ENCODE data around the gene PRDM1.
A peak's percentile ranks its signal among the peaks of the same experiment; 100 is the strongest.

PRDM1 gene

GRCh38 chr6:106085984-106086813 lies at the start of gene PRDM1:
Gene PRDM1, plus strand, starts transcription at chr6:106086336. Its CDS starts 218 bp downstream, at chr6:106086554.
- DNase-seq (ENCODE audit: low read depth, low spot score), result peak; percentile 87

DNA sequence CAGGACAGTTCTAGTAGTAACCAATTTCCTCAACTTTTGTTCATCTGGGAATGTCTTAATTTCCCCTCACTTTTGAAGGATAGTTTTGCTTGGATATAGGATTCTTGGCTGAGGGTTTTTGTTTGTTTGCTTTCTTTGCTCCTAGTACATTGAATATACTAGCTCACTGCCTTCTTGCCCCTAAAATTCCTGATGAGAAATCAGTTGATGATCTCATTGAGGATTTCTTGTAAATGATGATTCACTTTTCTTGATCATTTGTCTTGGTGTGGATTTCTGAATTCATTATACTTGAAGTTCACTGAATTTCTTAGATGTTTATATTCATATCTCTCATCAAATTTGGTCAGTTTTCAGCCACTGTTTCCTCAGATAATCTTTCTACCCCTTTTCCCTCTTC lies 49.1 kb upstream of the PRDM1 start:
- DNase-seq (ENCODE audit: low read depth, low spot score), result no peak

DNA sequence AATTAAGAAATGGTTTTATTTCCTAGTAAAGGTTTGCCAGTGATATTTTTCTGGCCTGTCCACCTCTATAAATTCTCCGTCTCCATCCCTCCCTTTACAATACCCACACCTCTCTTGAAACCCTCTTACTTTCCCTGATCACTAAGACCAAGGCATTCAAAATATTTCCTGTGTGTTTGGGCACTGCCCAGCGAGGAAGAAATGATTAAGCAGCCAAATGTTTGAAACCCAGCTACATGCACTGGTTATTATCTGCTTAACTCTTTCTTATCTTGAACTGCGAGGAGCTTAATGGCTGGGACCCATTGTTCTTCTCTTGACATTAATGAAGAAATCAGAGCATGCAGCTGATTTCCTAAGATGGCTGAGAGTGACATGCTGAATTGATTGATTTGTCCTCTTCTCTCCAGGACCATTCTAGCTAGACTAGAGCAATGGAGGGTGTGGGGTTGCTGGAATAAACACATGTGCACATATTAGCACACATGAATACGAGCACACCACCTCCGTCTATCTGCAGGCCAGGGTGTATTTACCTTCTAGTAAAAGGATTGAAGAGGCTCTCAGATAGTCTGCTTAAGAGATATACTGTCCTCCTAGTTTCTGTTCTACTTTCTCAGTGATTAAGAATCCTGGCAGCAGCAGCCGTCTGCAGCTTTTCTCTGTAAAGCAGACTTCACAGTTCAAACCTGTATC lies 46.1 kb upstream of the PRDM1 start:
- DNase-seq (ENCODE audit: low read depth, low spot score), result no peak

DNA sequence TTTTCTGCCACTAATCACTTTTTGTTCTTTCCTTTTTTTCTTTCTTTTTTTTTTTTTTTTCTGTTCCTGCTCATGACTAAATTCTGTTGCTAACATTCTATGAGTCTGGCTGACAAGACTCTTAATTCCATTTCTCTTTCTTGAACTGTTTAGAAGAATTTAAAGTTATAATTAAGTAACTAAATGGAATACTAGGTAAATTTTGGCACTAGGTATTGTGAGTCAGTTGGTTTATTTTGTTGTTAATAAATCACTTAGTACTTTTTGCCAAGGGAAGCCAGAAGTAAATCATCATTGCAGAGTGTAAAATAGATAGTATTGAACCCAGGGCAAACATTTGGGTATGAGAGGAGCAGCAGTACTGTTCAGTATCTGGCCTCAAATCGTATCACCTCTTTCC lies 42.0 kb upstream of the PRDM1 start:
- no peak for DNase-seq (ENCODE audit: low read depth, low spot score)

- no peak for DNase-seq (ENCODE audit: low read depth, low spot score)
Measured at GRCh38 chr6:106045077-106045476, 41.1 kb upstream of the PRDM1 start.

DNA sequence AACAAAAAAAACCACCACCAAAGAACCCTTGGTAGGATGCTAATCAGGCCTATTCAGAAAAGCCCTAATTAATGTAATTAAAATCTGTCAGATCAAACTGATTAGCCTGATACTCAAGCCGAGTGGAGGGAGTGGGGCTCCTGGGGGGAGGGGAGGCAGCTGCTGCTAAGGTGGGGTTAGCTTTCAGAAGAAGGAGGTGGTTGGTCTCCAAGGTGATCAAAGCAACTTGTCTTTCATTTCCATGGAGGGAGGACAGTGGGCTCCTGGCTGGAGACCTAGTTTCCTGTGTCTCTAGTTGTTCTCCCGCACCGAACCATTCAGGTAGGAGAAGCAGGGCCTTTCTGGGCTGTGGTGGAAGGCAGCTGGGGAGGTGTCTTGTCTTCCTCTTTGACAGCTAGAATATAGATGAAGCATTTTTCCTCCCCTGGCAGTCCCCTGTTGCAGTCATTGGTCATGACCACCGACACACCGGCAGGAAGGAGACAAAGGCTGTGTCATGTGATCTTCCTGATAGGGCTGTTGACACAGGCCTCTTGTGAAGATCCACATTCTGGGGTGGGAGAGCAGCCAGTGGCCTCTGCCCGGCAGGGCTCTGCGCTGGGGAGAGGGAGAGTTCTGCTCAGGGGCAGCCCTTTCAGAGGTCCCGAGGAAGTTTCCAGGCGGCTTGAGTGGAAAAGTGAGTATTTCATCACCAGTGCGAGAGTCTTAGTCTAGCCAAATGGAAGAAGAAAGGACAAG lies 39.9 kb upstream of the PRDM1 start:
- DNase-seq (ENCODE audit: low read depth, low spot score), result no peak

DNA sequence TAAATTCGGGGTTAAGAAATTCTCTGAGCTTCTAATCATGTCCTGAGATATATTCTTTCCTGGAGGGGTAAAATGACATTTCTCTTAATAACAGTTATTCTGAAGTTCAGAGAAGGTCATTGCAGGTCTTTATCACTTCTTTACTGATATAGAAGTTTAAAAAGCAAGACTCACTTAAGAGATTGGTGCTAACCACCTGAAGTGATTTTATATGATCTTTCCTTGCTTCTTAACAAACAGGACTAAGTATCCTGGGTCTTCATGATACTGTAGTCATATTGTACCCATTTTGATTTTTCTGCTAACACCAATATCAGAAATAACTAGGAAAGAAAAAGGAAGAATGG lies 39.3 kb upstream of the PRDM1 start:
- no peak for DNase-seq (ENCODE audit: low read depth, low spot score)

- no peak for DNase-seq (ENCODE audit: low read depth, low spot score)
Measured at GRCh38 chr6:106048336-106048735, 37.8 kb upstream of the PRDM1 start.

DNA sequence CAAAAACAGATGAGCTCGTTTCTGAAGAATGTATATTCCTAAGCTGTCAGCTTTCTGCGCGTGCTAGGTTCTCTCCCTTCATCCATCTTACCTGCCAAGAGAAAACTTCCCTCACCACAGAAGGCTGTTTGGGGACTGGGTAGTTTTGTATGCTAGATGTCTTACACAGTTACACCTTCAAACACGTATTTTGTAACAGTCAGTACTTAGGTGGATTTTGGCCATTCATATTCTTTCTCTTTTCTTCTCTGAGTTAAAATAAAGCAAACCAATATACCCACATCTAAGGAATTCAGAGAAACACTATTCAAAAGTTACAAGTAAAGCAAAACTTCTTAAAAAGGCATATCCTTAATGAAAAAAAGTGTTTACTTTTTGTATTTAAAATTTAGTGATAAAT lies 35.6 kb upstream of the PRDM1 start:
- peak; percentile 29 for DNase-seq (ENCODE audit: low read depth, low spot score)

DNA sequence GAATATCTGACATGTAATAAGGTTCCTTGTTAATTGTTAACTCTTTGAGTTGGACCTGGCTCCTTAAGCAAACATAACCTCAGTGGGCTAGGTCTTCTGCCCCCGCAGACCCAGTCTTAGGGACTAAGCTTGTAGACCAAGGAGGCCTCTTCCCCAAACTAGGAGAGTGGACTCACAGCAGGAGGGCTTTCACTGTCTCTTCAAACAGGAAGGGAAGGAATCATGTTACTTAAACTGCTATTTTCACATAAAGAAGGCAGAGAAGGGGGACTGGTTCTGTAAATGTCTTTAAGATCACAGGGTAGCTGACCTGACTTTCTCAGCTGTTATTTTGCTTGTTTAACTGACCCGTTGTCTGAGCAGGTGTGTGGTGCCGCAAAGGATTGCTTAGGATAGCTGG lies 34.9 kb upstream of the PRDM1 start:
- no peak for DNase-seq (ENCODE audit: low read depth, low spot score)

GRCh38 chr6:106053484-106054205 lies 32.5 kb upstream of the PRDM1 start:
- DNase-seq (ENCODE audit: low read depth, low spot score), result no peak

GRCh38 chr6:106055489-106055888 lies 30.6 kb upstream of the PRDM1 start:
- no peak for DNase-seq (ENCODE audit: low read depth, low spot score)

DNA sequence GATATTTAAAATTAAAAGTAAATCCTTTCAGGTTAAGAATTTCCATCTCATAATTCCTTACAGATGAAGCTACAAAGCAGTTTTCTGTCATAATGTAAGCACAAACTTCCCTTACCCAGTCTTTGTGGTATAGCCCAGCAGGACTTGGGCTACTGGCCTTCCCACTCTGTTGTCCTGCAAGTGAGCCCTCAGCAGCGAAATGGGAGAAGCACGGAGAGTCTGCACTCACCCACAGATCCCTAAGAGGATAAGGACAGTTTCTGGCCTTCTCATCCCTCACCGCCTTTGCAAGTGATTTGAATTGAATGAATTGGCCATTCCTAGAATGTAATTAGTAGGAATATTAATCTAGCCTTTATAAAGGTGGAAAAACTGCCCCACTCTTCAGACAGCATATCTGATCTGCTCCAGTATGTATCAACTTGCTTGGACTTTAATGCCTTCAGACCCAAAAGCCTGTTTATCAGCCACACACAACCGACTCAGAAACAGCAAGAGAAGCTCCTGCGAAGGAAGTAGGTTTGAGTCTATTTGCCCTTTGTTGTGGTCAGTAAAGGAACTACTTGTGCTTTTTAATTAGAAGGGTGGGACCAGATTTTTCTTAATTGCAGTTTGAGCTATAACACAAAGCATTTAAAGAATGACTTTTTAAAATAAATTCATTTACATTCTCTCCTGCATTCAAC lies 29.9 kb upstream of the PRDM1 start:
- no peak for DNase-seq (ENCODE audit: low read depth, low spot score)

- no peak for DNase-seq (ENCODE audit: low read depth, low spot score)
Measured at GRCh38 chr6:106056746-106057390, 29.3 kb upstream of the PRDM1 start.

GRCh38 chr6:106059331-106059730 lies 26.8 kb upstream of the PRDM1 start:
- no peak for DNase-seq (ENCODE audit: low read depth, low spot score)

- no peak for DNase-seq (ENCODE audit: low read depth, low spot score)
Measured at GRCh38 chr6:106060167-106060566, 26.0 kb upstream of the PRDM1 start.

DNA sequence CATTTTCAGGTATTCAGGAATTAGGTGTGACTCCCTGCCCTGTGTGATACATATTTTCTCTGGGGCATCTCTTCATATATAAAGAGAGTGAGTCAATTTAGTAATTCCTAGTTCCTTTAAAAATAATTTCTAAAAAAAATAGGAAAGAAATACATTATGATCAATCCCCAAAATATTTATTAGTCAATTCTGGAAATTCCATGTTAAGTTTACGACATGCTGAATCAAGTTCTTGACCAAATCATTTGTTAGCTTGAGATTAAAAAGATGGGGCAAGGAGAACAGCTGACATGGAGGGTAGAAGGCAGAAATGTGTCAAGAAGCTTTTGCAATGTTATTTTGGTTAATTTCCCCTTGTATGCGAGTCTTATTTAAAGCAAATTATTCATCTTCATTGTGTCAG lies 22.7 kb upstream of the PRDM1 start:
- no peak for DNase-seq (ENCODE audit: low read depth, low spot score)

DNA sequence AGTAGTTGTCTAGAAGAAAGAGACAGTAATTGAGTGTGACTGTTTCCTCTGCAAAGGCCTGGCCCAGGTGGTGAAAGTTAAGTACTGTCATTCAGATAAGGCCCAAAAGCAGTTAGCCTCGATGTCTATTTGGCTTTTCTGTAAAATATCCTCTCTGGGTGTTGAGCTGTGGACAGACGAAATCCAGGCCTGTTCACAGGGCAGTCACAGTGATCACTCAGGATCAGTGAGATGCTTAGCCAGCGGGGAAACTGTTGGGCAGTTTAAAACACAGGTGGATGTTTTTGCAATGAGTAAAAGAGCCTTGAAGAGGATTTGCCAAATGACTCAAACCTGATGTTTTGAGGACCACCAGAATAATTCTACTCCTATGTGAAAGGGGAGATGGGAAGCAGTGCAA lies 22.0 kb upstream of the PRDM1 start:
- no peak for DNase-seq (ENCODE audit: low read depth, low spot score)

DNA sequence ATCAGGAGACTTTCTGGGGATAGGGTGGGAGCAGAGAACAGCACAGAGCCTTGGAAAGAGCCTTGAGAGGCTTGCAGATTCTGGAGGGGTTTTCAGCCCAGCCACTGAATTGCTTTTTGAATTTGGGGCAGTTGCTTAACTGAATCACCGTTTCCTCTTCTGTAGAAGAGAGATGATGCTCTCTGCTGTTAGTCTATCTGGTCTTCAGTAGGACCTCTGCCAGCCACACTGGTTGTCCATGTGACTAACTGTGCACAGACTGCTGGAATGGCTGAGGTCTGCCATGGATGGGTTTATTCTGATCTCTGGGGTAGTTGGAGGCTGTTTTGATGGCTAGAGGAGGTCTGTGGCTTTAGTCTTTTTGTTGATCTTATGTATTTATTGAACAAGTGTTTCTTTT lies 21.4 kb upstream of the PRDM1 start:
- DNase-seq (ENCODE audit: low read depth, low spot score), result no peak

- DNase-seq (ENCODE audit: low read depth, low spot score), result no peak
Measured at GRCh38 chr6:106066989-106067388, 19.1 kb upstream of the PRDM1 start.

DNA sequence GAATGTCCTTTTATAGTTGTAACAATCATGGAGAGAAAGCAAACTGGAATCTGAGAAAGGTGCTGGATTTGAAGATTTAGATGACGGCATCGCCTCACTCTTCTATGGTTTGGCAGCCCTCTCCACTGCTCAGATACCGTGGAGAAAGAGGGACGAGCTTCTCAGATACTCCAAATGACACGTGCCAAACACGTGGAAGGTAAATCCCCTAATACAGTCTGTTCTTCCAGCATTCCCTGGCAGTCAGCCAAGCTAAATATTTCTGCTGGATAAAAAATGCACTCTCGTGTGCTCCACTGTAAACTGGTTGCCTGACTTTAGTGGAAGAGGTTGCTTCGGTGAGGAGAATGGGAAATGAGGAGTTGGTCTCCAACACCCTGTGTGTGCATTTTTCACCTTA lies 16.7 kb upstream of the PRDM1 start:
- peak; percentile 93 for DNase-seq (ENCODE audit: low read depth, low spot score)

Data from astrocyte of the hippocampus (primary cell).